Measurements from ENCODE around the gene AHSA1.

DNA sequence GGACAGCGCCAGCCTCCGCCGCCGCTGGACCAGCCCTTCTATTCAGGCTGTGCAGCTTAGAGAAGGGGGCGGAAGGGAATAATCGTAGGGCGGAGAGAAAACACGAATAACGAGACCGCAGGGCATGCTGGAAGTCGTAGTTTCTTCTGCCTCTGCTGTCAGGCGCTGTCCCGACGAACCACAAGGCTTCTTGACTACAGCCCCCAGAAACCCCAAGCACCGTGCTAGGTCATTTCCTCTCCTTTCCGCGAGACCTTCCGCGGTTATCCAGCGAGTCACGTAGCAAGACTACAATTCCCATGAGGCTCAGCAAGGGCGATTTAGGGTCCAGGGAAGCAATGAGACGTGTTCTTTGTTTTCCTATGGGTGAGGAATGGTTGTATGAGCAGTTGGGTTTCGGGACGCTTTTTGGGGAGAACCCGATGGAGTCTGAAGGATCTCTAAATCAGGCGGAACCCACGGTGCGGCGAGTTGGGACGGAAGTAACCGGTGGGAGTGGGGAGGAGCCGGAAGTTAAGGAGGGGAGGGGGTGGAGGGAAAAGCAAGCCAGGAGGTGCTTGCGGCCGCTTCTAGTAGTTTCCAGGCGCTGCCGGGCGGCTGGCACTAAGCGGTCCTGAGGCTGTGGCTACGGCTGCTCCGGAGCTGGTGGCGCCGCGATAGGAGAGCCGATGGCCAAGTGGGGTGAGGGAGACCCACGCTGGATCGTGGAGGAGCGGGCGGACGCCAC lies at the start of gene AHSA1, which contains the start of gene VIPAS39:
- TF ChIP-seq, protein P1, sequence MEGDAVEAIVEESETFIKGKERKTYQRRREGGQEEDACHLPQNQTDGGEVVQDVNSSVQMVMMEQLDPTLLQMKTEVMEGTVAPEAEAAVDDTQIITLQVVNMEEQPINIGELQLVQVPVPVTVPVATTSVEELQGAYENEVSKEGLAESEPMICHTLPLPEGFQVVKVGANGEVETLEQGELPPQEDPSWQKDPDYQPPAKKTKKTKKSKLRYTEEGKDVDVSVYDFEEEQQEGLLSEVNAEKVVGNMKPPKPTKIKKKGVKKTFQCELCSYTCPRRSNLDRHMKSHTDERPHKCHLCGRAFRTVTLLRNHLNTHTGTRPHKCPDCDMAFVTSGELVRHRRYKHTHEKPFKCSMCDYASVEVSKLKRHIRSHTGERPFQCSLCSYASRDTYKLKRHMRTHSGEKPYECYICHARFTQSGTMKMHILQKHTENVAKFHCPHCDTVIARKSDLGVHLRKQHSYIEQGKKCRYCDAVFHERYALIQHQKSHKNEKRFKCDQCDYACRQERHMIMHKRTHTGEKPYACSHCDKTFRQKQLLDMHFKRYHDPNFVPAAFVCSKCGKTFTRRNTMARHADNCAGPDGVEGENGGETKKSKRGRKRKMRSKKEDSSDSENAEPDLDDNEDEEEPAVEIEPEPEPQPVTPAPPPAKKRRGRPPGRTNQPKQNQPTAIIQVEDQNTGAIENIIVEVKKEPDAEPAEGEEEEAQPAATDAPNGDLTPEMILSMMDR (conservative IDR thresholded peaks at IDR 0.05; ENCODE audit: low read depth, low read length): no peak
- no peak for TF ChIP-seq EZH2 (IDR thresholded peaks at IDR 0.05; ENCODE audit: borderline replicate concordance, low read depth, low read length, poor library complexity, severe bottlenecking)

All from A673 (cell line).